Stimulated activated CD4-positive, alpha-beta T cell treated with anti-CD3 and anti-CD28 coated beads, Interleukin-1b, Interleukin-23, amount 100 ng/mL, for 4 hours (primary cell): ENCODE data around the gene GPC2.

Source experiments
- DNase-seq, 2 donors: peaks; one replicate each; pipeline ENCODE4 v3.0.0-alpha.2; 2020; ENCODE audit warnings: low read depth in 2 of 2

Gene GPC2

GRCh38 chr7:100169147-100169850 lies 7.9 kb downstream of the GPC2 start:
- no peak for DNase-seq

- no peak for DNase-seq
Measured at GRCh38 chr7:100167912-100168323, 9.3 kb downstream of the GPC2 start.

GRCh38 chr7:100166970-100167911 lies 9.9 kb downstream of the GPC2 start:
- no peak for DNase-seq

GRCh38 chr7:100166317-100166940 lies 10.8 kb downstream of the GPC2 start:
- no peak for DNase-seq

- no peak for DNase-seq
Measured at GRCh38 chr7:100163871-100164270, 13.3 kb downstream of the GPC2 start.

- no peak for DNase-seq
Measured at GRCh38 chr7:100163006-100163531, 14.1 kb downstream of the GPC2 start.

- DNase-seq = no peak
Measured at GRCh38 chr7:100160067-100160466, 17.1 kb downstream of the GPC2 start.

GRCh38 chr7:100159099-100159623 lies 18.0 kb downstream of the GPC2 start:
- no peak for DNase-seq

GRCh38 chr7:100158229-100159098 lies 18.7 kb downstream of the GPC2 start, which contains the start of gene TRAPPC14:
TRAPPC14 (minus strand) TSS chr7:100158723; CDS start chr7:100158499, 224 bp downstream.
- DNase-seq = peak; percentile 88 to 96

- DNase-seq = no peak
Measured at GRCh38 chr7:100157334-100158228, 19.6 kb downstream of the GPC2 start.

- DNase-seq = no peak
Measured at GRCh38 chr7:100157069-100157333, 20.2 kb downstream of the GPC2 start.

- no peak for DNase-seq
Measured at GRCh38 chr7:100156331-100157068, 20.7 kb downstream of the GPC2 start.

- DNase-seq = no peak
Measured at GRCh38 chr7:100155553-100156317, 21.4 kb downstream of the GPC2 start.

- DNase-seq = no peak
Measured at GRCh38 chr7:100154651-100155491, 22.3 kb downstream of the GPC2 start.

- DNase-seq = no peak
Measured at GRCh38 chr7:100153708-100154535, 23.3 kb downstream of the GPC2 start.

- DNase-seq = no peak
Measured at GRCh38 chr7:100152937-100153666, 24.1 kb downstream of the GPC2 start.
